ENCODE results near the gene INO80E. TPM values are rescaled to one million over a fixed set of nuclear protein-coding genes. Genes with fewer than 3 reads are reported as not detected.

Gene INO80E
- total RNA-seq, 2 experiments from 2014 or later = 113 to 118 TPM

GRCh38 chr16:29990883-29991570 lies 5.0 kb upstream of the INO80E start:
- H3K4me3 Mint-ChIP-seq = no peak overlapping the region
- peaks cover 12% of the 10 kb centered on the region for H3K4me1 Mint-ChIP-seq
- H3K27ac Mint-ChIP-seq = no peak overlapping the region
- POLR2A ChIA-PET = interaction anchor here (0.6 to 6.8 kb wide), 3 partner anchors 17 to 65 kb away, joined by 3 to 73 read pairs (median 5); partner anchors contain the start of genes KCTD13, TAOK2 and TMEM219
- ATAC-seq (ENCODE audit: low read depth) (no peak), DNase-seq (no peak)
- no peaks in the 10 kb centered on the region for H3K9me3 Mint-ChIP-seq
- peaks cover 14% of the 10 kb centered on the region for H3K36me3 Mint-ChIP-seq
- H3K27me3 Mint-ChIP-seq = no peaks in the 10 kb centered on the region

DNA sequence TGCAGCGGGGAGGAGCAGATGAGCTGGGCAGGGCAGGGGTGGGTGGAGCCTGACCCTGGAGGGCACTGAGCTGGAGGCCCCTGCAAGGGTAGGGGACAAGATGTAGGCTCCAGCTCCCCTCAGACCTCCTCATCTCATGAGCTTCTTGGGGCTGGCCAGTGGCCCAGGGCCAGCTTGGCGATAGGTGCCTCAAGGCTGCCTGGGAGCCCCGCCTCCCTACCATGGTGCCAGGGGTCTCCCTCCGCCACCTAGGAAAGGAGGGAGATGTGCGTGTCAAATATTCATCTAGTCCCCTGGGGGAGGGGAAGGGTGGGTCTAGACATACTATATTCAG lies 4.5 kb upstream of the INO80E start:
- no peaks in the 10 kb centered on the region for H3K27me3 Mint-ChIP-seq
- no peak for ATAC-seq (ENCODE audit: low read depth)
- POLR2A ChIA-PET = interaction anchor here (0.6 to 6.8 kb wide), 4 partner anchors 17 to 249 kb away, joined by 3 to 73 read pairs (median 4); partner anchors contain the start of genes KCTD13, TAOK2 and TMEM219
- peaks cover 15% of the 10 kb centered on the region for H3K36me3 Mint-ChIP-seq
- peaks cover 12% of the 10 kb centered on the region for H3K4me1 Mint-ChIP-seq
- no peak for DNase-seq
- H3K4me3 Mint-ChIP-seq = no peak overlapping the region
- no peak overlapping the region for H3K27ac Mint-ChIP-seq
- no peaks in the 10 kb centered on the region for H3K9me3 Mint-ChIP-seq

DNA sequence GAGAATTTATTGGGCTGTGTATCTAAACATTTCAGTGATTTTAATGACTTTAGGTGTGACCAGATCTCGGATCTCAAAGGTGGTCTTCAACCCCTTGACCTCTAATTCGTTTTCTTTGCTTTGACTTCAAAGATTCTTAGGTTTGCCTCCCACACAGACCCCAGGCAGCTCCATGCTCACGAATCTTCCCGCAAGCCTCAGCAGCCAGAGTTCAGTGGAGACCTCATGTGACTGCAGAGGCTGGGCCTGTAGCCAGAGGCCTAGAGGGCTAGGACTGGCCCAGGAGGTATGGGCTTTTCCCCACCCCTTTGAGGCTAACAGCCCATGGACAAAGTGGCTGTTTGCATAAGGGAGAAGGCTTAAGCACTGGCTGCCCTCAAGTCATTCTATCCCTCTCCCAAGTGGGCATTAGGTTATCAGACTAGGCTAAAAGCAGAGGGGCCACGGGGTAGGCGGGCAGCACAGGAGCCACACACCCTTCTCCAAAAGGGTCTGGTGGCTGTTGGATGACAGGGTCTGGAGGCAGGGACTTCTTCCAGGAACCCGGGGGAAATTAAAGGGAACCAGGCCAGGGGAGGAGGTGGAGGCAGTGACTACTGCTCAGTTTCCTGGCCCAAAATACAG lies 3.6 kb upstream of the INO80E start:
- Mint-ChIP-seq H3K4me3 (peak overlapping the region; percentile 37), H3K36me3 (peaks cover 14% of the 10 kb centered on the region), H3K9me3 (no peaks in the 10 kb centered on the region), H3K4me1 (peaks cover 17% of the 10 kb centered on the region), H3K27me3 (no peaks in the 10 kb centered on the region), H3K27ac (peak overlapping the region; percentile 54)
- ATAC-seq (ENCODE audit: low read depth) (no peak), DNase-seq (no peak)
- POLR2A ChIA-PET = interaction anchor here (1.8 to 6.8 kb wide), 2 partner anchors 18 to 66 kb away, joined by 5 to 73 read pairs; partner anchors contain the start of genes KCTD13 and TAOK2

- ATAC-seq (ENCODE audit: low read depth) (no peak), DNase-seq (no peak)
- POLR2A ChIA-PET = interaction anchor here (1.0 to 6.8 kb wide), 4 partner anchors 11 to 145 kb away, joined by 3 to 73 read pairs (median 16); partner anchors contain the start of genes TAOK2 and TMEM219
- Mint-ChIP-seq H3K27ac (no peak overlapping the region), H3K27me3 (no peaks in the 10 kb centered on the region), H3K9me3 (no peaks in the 10 kb centered on the region), H3K4me1 (peaks cover 21% of the 10 kb centered on the region), H3K36me3 (peaks cover 19% of the 10 kb centered on the region), H3K4me3 (no peak overlapping the region)
Measured at GRCh38 chr16:29993191-29993902, 2.7 kb upstream of the INO80E start.

- peaks cover 19% of the 10 kb centered on the region for H3K36me3 Mint-ChIP-seq
- H3K27ac Mint-ChIP-seq = peak overlapping the region; percentile 97
- no peaks in the 10 kb centered on the region for H3K9me3 Mint-ChIP-seq
- POLR2A ChIA-PET = interaction anchor here (1.0 to 6.8 kb wide), 8 partner anchors 9 to 262 kb away, joined by 3 to 73 read pairs (median 4); partner anchors contain the start of genes ALDOA, PAGR1, TAOK2 and TMEM219
- peak overlapping the region; percentile 98 for H3K4me3 Mint-ChIP-seq
- H3K4me1 Mint-ChIP-seq = peaks cover 21% of the 10 kb centered on the region
- ATAC-seq (ENCODE audit: low read depth) (no peak), DNase-seq (no peak)
- H3K27me3 Mint-ChIP-seq = no peaks in the 10 kb centered on the region
Measured at GRCh38 chr16:29993903-29994599, 2.0 kb upstream of the INO80E start.

DNA sequence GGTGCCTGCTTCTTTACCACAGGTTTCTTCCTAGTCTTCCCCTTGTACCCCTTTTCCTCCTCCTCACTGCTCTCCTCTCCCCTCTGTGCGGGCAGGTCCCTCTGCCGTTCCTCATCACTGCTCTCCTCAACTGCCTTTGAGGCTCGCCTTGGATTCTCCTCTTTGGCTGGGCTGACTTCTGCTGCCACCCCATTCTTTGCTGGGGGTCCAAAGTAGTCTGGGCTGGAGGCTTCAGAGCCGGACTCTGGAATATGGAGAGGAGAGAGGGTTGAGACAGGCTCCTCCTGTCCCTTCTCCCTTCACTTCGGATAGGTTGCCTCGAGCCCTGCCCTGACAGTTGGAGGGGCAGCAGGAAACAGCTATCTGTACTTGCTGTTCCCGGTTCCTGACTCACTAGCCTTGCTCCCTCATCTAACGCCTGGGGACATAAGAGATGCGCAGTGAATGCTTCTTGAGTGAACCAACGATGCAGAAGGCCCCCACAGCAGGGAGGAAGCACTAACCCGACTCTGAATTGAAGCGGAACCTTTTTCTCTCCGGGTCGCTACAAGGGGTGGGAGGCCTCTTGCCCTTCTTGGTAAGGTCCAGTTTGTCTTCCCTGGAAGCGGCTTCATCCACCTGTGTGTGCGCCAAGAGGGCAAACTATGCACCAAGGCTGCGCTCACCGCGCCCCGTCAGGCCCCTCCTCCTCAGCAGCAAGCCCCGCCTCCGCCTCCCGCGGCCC lies 1.3 kb upstream of the INO80E start:
- H3K4me3 Mint-ChIP-seq = peak overlapping the region; percentile 98
- H3K9me3 Mint-ChIP-seq = no peaks in the 10 kb centered on the region
- H3K4me1 Mint-ChIP-seq = peaks cover 24% of the 10 kb centered on the region
- ATAC-seq (ENCODE audit: low read depth) (peak; percentile 54), DNase-seq (peak; percentile 85)
- H3K36me3 Mint-ChIP-seq = peaks cover 15% of the 10 kb centered on the region
- peak overlapping the region; percentile 97 for H3K27ac Mint-ChIP-seq
- no peaks in the 10 kb centered on the region for H3K27me3 Mint-ChIP-seq
- POLR2A ChIA-PET = interaction anchor here (0.6 to 6.8 kb wide), 10 partner anchors 9 to 263 kb away, joined by 3 to 73 read pairs (median 5); partner anchors contain the start of genes ALDOA, KCTD13, KIF22 and PAGR1

DNA sequence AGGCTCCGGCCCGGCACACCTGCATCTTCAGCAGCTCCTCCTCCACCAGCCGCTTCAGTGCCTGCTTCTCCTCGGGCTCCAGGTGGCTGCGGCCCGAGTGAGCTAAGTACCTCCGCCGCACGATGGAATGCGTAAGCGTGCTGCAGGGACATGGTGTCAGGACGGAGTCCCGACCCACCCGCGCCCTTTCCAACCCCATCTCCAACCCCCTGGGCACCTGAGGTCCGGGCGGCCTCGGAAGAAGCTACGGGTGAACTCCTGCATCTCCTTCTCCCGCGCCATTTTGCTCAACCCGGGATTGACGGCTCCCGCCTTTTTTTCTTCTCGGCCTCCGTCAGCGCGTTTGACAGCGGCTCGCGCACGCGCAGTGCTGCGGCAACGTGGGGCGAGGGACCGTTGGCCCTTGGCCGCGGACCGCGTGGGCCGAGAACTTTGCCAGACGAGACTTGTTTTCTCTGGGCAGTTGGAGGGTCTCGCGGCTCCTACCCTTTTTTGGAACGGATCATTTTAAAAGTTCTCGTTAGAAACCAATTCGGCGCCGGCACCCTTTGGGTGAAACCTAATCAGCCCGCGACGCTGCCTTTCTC lies 624 bp upstream of the INO80E start, which contains the start of gene HIRIP3:
Gene HIRIP3 (minus strand): TSS at position 294 of the 587 bp plus-strand sequence. CDS start 12 bp downstream, at position 282.
- H3K4me1 Mint-ChIP-seq = peaks cover 25% of the 10 kb centered on the region

DNA sequence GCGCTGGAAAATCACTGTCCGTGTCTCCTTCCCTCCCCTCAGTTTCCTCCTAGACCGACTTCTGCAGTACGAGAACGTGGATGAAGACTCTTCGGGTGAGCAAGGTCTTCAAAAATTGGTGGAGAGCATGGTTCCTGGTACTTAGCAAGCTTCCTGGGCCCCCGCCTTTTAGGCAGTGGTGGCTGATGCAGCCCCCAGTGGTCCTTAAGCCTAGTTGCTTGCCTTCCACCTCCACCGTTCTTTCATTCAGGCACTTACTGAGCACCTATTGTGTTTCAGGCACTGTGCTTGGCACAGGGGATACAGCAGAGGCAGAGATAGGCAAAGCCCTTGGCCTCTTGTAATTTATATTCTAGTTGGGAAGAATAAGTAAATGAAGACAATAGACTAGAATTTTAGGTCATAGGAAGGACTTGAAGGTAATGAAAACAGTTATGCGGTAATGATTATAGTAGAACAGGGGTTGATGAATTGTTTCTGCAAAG lies 767 bp downstream of the INO80E start:
- DNase-seq = no peak
- Mint-ChIP-seq H3K9me3 (no peaks in the 10 kb centered on the region), H3K4me3 (peak overlapping the region; percentile 98), H3K4me1 (peaks cover 25% of the 10 kb centered on the region), H3K27ac (peak overlapping the region; percentile 97), H3K36me3 (peaks cover 15% of the 10 kb centered on the region), H3K27me3 (no peaks in the 10 kb centered on the region)
- ATAC-seq (ENCODE audit: low read depth) = no peak
- POLR2A ChIA-PET = interaction anchor here (1.0 to 6.8 kb wide), 6 partner anchors 8 to 71 kb away, joined by 4 to 73 read pairs (median 10); partner anchors contain the start of genes KCTD13, TAOK2 and TMEM219

More for the DNA sequence above, 624 bp upstream of the INO80E start, which contains the start of gene HIRIP3:
- H3K27me3 Mint-ChIP-seq = no peaks in the 10 kb centered on the region
- POLR2A ChIA-PET = interaction anchor here (0.6 to 6.8 kb wide), 14 partner anchors 10 to 384 kb away, joined by 3 to 73 read pairs (median 4); partner anchors contain the start of genes ALDOA, KCTD13, KIF22 and PAGR1
- ATAC-seq (ENCODE audit: low read depth) (peak; percentile 65), DNase-seq (peak; percentile 90)
- H3K4me3 Mint-ChIP-seq = peak within 1 kb of the TSS; percentile 98
- peak within 1 kb of the TSS; percentile 97 for H3K27ac Mint-ChIP-seq
- H3K36me3 Mint-ChIP-seq = peaks cover 15% of the 10 kb centered on the region
- H3K9me3 Mint-ChIP-seq = no peaks in the 10 kb centered on the region

DNA sequence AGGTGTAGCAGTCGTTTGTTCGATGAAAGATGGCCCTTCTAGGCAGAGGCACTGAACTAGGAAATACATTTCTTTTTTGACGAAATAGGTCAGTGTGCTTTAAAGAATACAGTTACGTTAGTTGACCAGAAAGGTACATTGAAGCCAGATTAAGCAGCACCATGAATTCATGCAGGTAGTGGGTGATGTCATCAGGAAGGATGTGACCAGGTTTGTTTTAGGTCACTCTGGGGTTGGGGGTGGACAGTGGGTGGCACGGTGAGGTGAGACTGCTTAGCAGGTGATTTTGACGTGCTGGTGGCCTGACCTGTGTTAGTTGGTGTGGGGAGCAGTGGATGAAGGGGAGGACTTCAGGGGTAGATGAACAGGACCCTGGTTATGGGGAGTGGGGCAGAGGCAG lies 3.6 kb downstream of the INO80E start:
- no peak for DNase-seq
- Mint-ChIP-seq H3K9me3 (no peaks in the 10 kb centered on the region), H3K36me3 (peaks cover 11% of the 10 kb centered on the region), H3K4me1 (peaks cover 18% of the 10 kb centered on the region), H3K27ac (peak overlapping the region; percentile 8), H3K4me3 (no peak overlapping the region), H3K27me3 (no peaks in the 10 kb centered on the region)
- no peak for ATAC-seq (ENCODE audit: low read depth)
- POLR2A ChIA-PET = interaction anchor here (1.1 kb wide), 1 partner anchor 26 kb away, joined by 3 read pairs; the partner anchor contains the start of gene TAOK2

GRCh38 chr16:30000735-30001631 lies 4.9 kb downstream of the INO80E start:
- no peak overlapping the region for H3K4me3 Mint-ChIP-seq

More at GRCh38 chr16:30000735-30001631, 4.9 kb downstream of the INO80E start:
- no peaks in the 10 kb centered on the region for H3K27me3 Mint-ChIP-seq
- no peak overlapping the region for H3K27ac Mint-ChIP-seq
- H3K9me3 Mint-ChIP-seq = no peaks in the 10 kb centered on the region
- POLR2A ChIA-PET = interaction anchor here (1.1 kb wide), 1 partner anchor 28 kb away, joined by 3 read pairs; the partner anchor contains the start of gene TAOK2
- H3K36me3 Mint-ChIP-seq = peaks cover 11% of the 10 kb centered on the region
- peaks cover 16% of the 10 kb centered on the region for H3K4me1 Mint-ChIP-seq
- ATAC-seq (ENCODE audit: low read depth) (no peak), DNase-seq (no peak)

Data from activated naive CD8-positive, alpha-beta T cell treated with anti-CD3 and anti-CD28 coated beads, Interleukin-2, amount 10 ng/mL, durations not matched to agents 7 days and 5 days (primary cell).